ENCODE measurements around the gene UNC5C.

GRCh38 chr4:95296052-95296451 is 252.7 kb downstream of the UNC5C start:
- TF ChIP-seq POLR2AphosphoS5 (IDR thresholded peaks at IDR 0.05; ENCODE audit: insufficient read depth in 1 of 2, low read depth in 1 of 2) (no peak), POLR2A (IDR thresholded peaks at IDR 0.05) (no peak)
- TF ChIP-seq, protein P1, sequence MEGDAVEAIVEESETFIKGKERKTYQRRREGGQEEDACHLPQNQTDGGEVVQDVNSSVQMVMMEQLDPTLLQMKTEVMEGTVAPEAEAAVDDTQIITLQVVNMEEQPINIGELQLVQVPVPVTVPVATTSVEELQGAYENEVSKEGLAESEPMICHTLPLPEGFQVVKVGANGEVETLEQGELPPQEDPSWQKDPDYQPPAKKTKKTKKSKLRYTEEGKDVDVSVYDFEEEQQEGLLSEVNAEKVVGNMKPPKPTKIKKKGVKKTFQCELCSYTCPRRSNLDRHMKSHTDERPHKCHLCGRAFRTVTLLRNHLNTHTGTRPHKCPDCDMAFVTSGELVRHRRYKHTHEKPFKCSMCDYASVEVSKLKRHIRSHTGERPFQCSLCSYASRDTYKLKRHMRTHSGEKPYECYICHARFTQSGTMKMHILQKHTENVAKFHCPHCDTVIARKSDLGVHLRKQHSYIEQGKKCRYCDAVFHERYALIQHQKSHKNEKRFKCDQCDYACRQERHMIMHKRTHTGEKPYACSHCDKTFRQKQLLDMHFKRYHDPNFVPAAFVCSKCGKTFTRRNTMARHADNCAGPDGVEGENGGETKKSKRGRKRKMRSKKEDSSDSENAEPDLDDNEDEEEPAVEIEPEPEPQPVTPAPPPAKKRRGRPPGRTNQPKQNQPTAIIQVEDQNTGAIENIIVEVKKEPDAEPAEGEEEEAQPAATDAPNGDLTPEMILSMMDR (IDR thresholded peaks at IDR 0.05) = no peak

All from vagina (tissue), 2 donors.